Left ventricle myocardium inferior (tissue), 1 donor: ENCODE results near the gene EOMES. TPM values are rescaled to one million over a fixed set of nuclear protein-coding genes. Genes with fewer than 3 reads are reported as not detected.

Experiments
- DNase-seq: peaks from one replicate; pipeline ENCODE4 v3.0.0-alpha.2; 2020
- H3K27ac ChIP-seq: fragments of 200-600 bp; replicated peaks from 2 replicates; pipeline ENCODE4 v1.8.0; 2021
- H3K27me3 ChIP-seq: fragments of 200-600 bp; 2 replicates; pipeline ENCODE4 v1.8.0; 2021; ENCODE audit warnings: low read depth
- H3K36me3 ChIP-seq: fragments of 200-600 bp; 2 replicates; pipeline ENCODE4 v1.8.0; 2021
- H3K4me1 ChIP-seq: fragments of 200-600 bp; 2 replicates; pipeline ENCODE4 v1.8.0; 2021
- H3K4me3 ChIP-seq: fragments of 200-600 bp; 2 replicates; pipeline ENCODE4 v1.8.0; 2021; ENCODE audit warnings: mild to moderate bottlenecking, moderate library complexity
- H3K9me3 ChIP-seq: fragments of 200-600 bp; replicated peaks from 2 replicates; pipeline ENCODE4 v1.8.0; 2021
- intact Hi-C: fragments of 100-400 bp; cut with micrococcal nuclease; formaldehyde crosslinking; loops from one replicate; pipeline ENCODE4 v1.11.0; 2022
- total RNA-seq: library from RNA; stranded (reverse); fragmentation: NEBNext Ultra II Directional; extraction: Animal tissue kit (Norgen Biotek cat#: 25700); gene quantifications from one replicate; pipeline ENCODE4 v1.2.1, GENCODE V29; 2021
- TF ChIP-seq, protein P1 (sequence below): fragments of 200-600 bp; IDR thresholded peaks from 2 replicates; pipeline ENCODE4 v1.8.0; 2021; ENCODE audit warnings: antibody characterized with exemption, mild to moderate bottlenecking, borderline replicate concordance
- donor health status: DM: no; HTN: yes; CAD: no; lungs with severe emphysema.

The EOMES gene
- total RNA-seq, 1 donor from 2014 or later = 0.14 TPM

DNA sequence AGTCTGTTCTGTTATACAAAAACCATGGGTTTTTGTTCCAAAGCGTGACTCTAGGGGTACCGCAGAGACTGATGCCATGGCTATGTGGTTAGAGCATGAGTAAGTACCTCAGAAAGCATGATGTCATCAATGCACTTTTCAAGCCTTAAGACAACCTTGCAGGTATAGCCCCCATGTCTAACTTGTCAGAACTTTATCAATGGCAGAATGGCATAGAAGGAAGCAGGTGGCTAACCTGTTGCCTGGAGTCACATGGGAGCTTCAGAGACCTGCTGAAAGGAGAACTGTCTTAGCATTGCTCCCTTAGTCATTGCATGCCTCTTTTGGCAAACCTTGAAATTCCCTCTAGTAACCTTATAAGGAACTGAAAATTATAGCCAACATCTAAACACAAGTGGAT lies 52.5 kb downstream of the EOMES start:
- TF ChIP-seq, protein P1, sequence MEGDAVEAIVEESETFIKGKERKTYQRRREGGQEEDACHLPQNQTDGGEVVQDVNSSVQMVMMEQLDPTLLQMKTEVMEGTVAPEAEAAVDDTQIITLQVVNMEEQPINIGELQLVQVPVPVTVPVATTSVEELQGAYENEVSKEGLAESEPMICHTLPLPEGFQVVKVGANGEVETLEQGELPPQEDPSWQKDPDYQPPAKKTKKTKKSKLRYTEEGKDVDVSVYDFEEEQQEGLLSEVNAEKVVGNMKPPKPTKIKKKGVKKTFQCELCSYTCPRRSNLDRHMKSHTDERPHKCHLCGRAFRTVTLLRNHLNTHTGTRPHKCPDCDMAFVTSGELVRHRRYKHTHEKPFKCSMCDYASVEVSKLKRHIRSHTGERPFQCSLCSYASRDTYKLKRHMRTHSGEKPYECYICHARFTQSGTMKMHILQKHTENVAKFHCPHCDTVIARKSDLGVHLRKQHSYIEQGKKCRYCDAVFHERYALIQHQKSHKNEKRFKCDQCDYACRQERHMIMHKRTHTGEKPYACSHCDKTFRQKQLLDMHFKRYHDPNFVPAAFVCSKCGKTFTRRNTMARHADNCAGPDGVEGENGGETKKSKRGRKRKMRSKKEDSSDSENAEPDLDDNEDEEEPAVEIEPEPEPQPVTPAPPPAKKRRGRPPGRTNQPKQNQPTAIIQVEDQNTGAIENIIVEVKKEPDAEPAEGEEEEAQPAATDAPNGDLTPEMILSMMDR = no peak
- H3K36me3 ChIP-seq = no peaks in the 10 kb centered on the region
- no peak overlapping the region for H3K4me3 ChIP-seq

DNA sequence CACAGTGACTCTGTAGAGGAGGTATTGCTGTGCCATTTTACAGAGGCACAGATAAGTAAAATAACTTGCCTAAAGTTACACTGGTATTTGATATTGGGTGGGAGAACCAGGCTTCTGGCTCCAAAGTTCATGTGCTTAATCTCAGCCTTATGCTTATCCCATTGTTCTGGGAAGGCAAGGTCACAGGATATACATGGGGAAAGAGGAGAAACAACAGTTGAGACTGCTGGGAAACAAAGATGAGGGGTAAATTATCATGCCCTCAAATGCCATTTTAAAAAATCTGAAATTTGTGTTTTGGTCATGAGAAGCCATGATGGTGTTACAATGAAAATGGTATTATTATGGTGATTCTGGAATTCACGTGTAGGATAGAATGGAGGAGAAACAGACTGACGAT lies 54.4 kb downstream of the EOMES start:
- intact Hi-C loops = no loop called here
- peaks cover 8% of the 10 kb centered on the region for H3K4me1 ChIP-seq
- TF ChIP-seq, protein P1 = no peak
- H3K27ac ChIP-seq = no peak overlapping the region
- H3K9me3 ChIP-seq = no peaks in the 10 kb centered on the region
- no peaks in the 10 kb centered on the region for H3K27me3 ChIP-seq
- no peaks in the 10 kb centered on the region for H3K36me3 ChIP-seq
- DNase-seq = no peak
- no peak overlapping the region for H3K4me3 ChIP-seq

More for the DNA sequence above, 52.5 kb downstream of the EOMES start:
- Histone ChIP-seq H3K27me3 (no peaks in the 10 kb centered on the region), H3K27ac (no peak overlapping the region), H3K9me3 (no peaks in the 10 kb centered on the region), H3K4me1 (peaks cover 8% of the 10 kb centered on the region)
- DNase-seq = no peak
- intact Hi-C loops = no loop called here

GRCh38 chr3:27666708-27667107 lies 55.4 kb downstream of the EOMES start:
- peaks cover 8% of the 10 kb centered on the region for H3K4me1 ChIP-seq
- H3K27ac ChIP-seq = no peak overlapping the region
- intact Hi-C loops = no loop called here

DNA sequence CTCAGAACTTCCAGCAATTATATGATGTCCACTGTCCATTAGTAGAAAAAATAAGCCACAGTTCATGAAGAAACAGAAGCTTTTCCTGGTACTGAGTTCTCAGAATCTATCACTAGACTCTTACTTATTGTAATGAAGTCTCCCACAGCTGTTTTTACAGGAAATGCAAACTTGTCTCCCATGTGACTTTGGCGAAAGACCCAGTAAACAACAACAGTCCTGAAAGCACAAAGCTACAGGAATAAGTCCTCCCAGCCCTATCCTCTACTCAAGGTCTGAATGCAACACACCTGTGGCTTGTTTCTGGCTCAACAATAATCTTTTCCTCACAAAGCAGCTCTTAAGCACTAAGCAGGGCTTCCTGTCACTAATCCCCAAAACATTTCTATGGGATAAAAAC lies 55.9 kb downstream of the EOMES start:
- Histone ChIP-seq H3K27ac (no peak overlapping the region), H3K36me3 (no peaks in the 10 kb centered on the region), H3K4me3 (no peak overlapping the region), H3K27me3 (no peaks in the 10 kb centered on the region), H3K4me1 (peaks cover 8% of the 10 kb centered on the region), H3K9me3 (no peaks in the 10 kb centered on the region)
- TF ChIP-seq, protein P1 = no peak
- intact Hi-C loops = no loop called here
- DNase-seq = no peak

More at GRCh38 chr3:27666708-27667107, 55.4 kb downstream of the EOMES start:
- H3K27me3 ChIP-seq = no peaks in the 10 kb centered on the region
- DNase-seq = peak; percentile 56
- H3K9me3 ChIP-seq = no peaks in the 10 kb centered on the region
- H3K36me3 ChIP-seq = no peaks in the 10 kb centered on the region
- TF ChIP-seq, protein P1 = no peak
- H3K4me3 ChIP-seq = no peak overlapping the region

Other genes starting within 250 kb of the EOMES start
- gene SLC4A7, start 237.9 kb downstream of the EOMES start, total RNA-seq = 12.2 TPM